ENCODE data around the gene OR52E5.

Gene OR52E5

DNA sequence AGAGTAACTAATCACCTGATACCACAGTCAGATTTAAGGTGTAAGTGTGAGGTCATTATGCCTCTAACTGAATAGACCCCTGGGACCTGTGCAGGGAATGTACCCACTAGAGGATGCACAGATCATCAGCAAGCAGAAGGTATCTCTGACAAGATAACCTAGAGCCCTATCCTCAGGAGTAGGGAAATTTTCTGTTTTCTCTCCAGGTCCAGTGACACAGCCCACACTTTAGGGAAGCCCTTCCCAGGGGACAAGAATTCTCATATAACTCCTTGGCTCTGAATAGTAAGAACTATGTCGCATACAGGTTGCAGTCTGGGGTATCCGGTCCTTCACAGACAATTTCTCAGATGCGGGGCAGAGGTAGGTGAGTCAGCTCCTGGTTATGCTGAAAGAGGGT lies at the start of gene OR52E5:
TSS of gene OR52E5 (plus strand) at position 301 of the 400 bp plus-strand sequence. CDS start 7,569 bp downstream, outside the sequence.
- TF ChIP-seq, protein P1, sequence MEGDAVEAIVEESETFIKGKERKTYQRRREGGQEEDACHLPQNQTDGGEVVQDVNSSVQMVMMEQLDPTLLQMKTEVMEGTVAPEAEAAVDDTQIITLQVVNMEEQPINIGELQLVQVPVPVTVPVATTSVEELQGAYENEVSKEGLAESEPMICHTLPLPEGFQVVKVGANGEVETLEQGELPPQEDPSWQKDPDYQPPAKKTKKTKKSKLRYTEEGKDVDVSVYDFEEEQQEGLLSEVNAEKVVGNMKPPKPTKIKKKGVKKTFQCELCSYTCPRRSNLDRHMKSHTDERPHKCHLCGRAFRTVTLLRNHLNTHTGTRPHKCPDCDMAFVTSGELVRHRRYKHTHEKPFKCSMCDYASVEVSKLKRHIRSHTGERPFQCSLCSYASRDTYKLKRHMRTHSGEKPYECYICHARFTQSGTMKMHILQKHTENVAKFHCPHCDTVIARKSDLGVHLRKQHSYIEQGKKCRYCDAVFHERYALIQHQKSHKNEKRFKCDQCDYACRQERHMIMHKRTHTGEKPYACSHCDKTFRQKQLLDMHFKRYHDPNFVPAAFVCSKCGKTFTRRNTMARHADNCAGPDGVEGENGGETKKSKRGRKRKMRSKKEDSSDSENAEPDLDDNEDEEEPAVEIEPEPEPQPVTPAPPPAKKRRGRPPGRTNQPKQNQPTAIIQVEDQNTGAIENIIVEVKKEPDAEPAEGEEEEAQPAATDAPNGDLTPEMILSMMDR (IDR thresholded peaks at IDR 0.05; ENCODE audit: low read length, missing control alignments) = no peak

DNA sequence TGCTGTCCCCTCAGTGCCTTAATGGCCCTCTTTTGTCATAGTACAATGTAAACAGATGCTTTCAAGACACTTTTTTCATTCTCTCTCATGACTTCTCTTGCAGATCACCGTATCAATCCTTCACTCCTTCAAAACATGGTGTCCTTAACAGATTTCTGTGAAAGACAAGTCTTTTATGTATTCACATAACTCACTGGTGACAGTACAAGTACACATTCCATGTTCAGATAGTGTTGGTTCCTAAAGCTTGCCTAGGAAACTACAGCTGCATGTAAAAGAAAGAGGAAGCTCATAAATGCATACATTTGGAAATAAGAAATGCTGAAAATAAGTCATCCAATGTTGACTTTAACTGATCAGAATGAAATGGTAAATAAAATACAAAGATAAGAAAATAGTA lies 46.3 kb upstream of the OR52E5 start:
- no peak overlapping the region for H3K4me3 ChIP-seq (replicated peaks; ENCODE audit: low read depth, low read length)
- DNase-seq (ENCODE audit: low read depth) = no peak
- TF ChIP-seq, protein P1 (IDR thresholded peaks at IDR 0.05; ENCODE audit: low read length, missing control alignments) = no peak

More for the DNA sequence above, at the start of gene OR52E5:
- DNase-seq (ENCODE audit: low read depth) = no peak
- H3K4me3 ChIP-seq (replicated peaks; ENCODE audit: low read depth, low read length) = no peak within 1 kb of the TSS

DNA sequence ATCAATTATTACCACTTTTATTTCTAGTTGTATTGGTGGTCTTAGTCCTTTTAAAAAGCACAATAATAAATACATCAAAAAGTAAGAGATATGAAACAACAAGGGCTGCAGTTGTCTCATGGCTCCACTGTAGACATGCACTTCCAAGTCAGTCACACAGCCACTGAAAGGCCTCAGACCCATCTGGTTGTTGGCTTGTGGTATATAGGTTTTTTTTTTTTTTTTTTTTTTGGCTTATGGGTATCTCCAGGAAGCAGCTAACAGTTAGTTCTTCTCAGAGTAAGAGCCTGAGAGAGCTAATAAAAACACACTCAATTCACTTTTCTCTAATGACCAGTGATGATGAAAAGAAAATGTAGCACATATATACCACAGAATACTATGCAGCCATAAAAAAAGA lies 45.3 kb upstream of the OR52E5 start:
- DNase-seq (ENCODE audit: low read depth) = no peak
- TF ChIP-seq, protein P1 (IDR thresholded peaks at IDR 0.05; ENCODE audit: low read length, missing control alignments) = no peak
- H3K4me3 ChIP-seq (replicated peaks; ENCODE audit: low read depth, low read length) = no peak overlapping the region

DNA sequence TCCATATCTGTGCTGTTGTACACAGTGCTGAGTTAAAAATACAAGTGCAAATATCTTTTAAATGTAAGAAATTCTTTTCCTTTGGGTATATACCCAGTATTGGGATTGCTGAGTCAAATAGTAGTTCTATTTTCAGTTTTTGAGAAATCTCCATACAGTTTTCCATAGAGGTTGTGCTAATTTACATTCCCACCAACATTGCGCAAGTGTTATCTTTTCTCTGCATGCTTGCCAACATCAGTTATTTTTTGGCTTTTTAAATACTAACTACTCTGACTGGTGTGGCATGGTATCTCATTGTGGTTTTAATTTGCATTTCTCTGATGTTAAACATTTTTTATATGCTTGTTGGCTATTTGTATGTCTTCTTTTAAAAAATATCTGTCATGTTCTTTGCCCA lies 42.0 kb upstream of the OR52E5 start:
- H3K4me3 ChIP-seq (replicated peaks; ENCODE audit: low read depth, low read length) = no peak overlapping the region
- TF ChIP-seq, protein P1 (IDR thresholded peaks at IDR 0.05; ENCODE audit: low read length, missing control alignments) = no peak
- no peak for DNase-seq (ENCODE audit: low read depth)

DNA sequence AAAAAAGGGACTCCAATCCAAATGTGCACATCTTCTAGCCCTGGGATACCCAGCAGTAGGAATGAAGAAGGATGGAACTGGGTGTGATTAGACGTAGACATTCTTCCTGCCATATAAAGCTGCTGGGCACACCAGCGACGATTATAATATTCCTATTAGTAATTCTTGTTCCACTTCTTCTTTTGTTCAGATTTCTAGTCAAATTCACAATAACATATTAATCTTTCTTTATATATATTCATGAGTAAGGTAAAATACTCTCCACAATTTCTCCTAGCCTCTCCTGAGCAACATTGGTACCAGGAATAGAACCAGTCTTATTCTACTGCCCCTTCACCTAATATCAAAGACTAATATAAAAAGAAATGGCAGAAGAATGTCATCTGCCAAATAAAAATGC lies 35.4 kb upstream of the OR52E5 start, which contains the start of gene OR52E8:
TSS of gene OR52E8 (minus strand) at position 101 of the 400 bp plus-strand sequence. CDS start at position 101, 0 bp downstream.
- no peak for DNase-seq (ENCODE audit: low read depth)
- TF ChIP-seq, protein P1 (IDR thresholded peaks at IDR 0.05; ENCODE audit: low read length, missing control alignments) = no peak
- H3K4me3 ChIP-seq (replicated peaks; ENCODE audit: low read depth, low read length) = no peak within 1 kb of the TSS

DNA sequence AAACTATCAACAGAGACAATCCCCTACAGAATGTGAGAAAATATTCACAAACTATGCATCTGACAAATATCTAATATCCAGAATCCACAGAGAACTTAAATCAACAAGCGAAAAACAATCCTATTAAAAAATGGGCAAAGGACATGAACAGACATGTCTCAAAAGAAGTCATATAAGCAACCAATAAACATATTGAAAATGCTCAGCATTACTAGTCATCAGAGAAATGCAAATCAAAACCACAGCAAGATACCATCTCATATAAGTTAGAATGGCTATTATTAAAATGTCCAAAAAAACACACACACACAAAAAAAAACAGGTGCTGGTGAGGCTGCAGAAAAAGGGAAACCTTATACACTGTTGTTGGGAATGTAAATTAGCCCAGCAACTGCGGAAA lies 27.2 kb upstream of the OR52E5 start:
- TF ChIP-seq, protein P1 (IDR thresholded peaks at IDR 0.05; ENCODE audit: low read length, missing control alignments) = no peak
- no peak overlapping the region for H3K4me3 ChIP-seq (replicated peaks; ENCODE audit: low read depth, low read length)
- no peak for DNase-seq (ENCODE audit: low read depth)

DNA sequence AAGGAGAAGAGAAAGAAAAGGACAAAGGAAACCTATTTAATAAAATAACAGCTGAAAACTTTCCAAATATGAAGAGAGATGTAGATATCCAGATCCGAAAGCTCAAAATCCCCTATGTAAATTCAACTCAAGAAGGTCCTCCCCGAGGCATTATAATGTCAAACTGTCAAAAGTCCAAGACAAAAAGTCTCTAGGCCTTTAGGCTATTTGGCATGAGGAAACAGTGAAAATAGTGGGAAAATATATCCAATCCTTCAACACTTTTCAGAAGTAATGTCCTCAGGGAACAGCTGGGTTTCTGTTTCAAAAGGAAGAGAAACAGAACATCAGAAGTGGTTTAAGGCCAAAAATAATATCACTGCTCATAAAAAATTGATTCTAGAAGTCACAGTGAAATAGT lies 14.4 kb upstream of the OR52E5 start:
- no peak overlapping the region for H3K4me3 ChIP-seq (replicated peaks; ENCODE audit: low read depth, low read length)
- no peak for DNase-seq (ENCODE audit: low read depth)
- TF ChIP-seq, protein P1 (IDR thresholded peaks at IDR 0.05; ENCODE audit: low read length, missing control alignments) = no peak
